Measurements from ENCODE around the gene P2RY10.

Gene P2RY10

GRCh38 chrX:78945186-78945912, at the start of gene P2RY10:
P2RY10 (plus strand) TSS chrX:78945391; CDS start chrX:78960521, 15,130 bp downstream.
- DNase-seq (ENCODE audit: low read depth) = no peak
- no peak within 1 kb of the TSS for H3K4me3 ChIP-seq (replicated peaks; ENCODE audit: low read depth, low read length)
- TF ChIP-seq, protein P1, sequence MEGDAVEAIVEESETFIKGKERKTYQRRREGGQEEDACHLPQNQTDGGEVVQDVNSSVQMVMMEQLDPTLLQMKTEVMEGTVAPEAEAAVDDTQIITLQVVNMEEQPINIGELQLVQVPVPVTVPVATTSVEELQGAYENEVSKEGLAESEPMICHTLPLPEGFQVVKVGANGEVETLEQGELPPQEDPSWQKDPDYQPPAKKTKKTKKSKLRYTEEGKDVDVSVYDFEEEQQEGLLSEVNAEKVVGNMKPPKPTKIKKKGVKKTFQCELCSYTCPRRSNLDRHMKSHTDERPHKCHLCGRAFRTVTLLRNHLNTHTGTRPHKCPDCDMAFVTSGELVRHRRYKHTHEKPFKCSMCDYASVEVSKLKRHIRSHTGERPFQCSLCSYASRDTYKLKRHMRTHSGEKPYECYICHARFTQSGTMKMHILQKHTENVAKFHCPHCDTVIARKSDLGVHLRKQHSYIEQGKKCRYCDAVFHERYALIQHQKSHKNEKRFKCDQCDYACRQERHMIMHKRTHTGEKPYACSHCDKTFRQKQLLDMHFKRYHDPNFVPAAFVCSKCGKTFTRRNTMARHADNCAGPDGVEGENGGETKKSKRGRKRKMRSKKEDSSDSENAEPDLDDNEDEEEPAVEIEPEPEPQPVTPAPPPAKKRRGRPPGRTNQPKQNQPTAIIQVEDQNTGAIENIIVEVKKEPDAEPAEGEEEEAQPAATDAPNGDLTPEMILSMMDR (IDR thresholded peaks at IDR 0.05; ENCODE audit: low read length, missing control alignments) = no peak

- no peak for DNase-seq (ENCODE audit: low read depth)
- no peak overlapping the region for H3K4me3 ChIP-seq (replicated peaks; ENCODE audit: low read depth, low read length)
- TF ChIP-seq, protein P1 (IDR thresholded peaks at IDR 0.05; ENCODE audit: low read length, missing control alignments) = no peak
Observed at GRCh38 chrX:78922754-78923153, 22.4 kb upstream of the P2RY10 start.

DNA sequence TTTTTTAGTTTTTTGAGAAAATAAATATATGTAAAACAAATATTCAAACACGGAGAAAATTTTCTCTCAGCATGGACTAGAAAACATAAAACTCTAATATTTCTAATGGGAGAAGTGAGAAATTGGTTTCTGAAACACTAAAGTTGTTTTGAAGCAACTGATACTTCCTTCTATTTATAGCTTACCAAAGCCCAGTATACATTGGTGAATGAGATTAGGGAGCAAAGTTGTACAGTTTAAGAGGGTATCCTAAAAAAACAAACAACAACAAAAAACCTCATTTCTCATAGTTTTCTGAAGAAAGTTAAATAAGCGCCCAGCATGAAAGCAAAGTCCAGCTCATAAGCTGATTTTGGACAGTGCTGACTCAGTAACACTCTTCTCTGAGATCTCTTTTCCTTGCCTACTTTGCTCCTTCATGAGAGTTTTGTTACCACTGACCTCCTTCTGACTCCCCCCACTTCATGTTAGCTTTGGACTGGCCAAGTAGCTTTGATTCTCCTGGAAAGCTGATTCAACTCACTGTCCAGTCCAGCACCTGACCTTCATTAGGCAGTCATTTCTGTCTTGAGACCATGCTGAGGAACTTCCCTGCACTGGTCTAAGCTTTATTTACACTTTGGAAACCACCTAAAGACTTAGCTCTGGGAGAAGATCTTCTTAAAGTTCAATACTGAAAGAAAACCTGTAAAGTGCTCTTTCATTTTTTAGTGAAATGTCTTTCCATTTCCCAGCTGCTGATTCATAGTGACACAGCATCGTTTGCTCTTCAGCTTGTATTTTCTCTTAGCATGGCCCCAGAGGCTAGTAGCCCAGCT, 21.8 kb upstream of the P2RY10 start:
- DNase-seq (ENCODE audit: low read depth) = no peak
- TF ChIP-seq, protein P1 (IDR thresholded peaks at IDR 0.05; ENCODE audit: low read length, missing control alignments) = no peak
- no peak overlapping the region for H3K4me3 ChIP-seq (replicated peaks; ENCODE audit: low read depth, low read length)

GRCh38 chrX:78931814-78932213, 13.4 kb upstream of the P2RY10 start:
- no peak for DNase-seq (ENCODE audit: low read depth)
- TF ChIP-seq, protein P1 (IDR thresholded peaks at IDR 0.05; ENCODE audit: low read length, missing control alignments) = no peak

DNA sequence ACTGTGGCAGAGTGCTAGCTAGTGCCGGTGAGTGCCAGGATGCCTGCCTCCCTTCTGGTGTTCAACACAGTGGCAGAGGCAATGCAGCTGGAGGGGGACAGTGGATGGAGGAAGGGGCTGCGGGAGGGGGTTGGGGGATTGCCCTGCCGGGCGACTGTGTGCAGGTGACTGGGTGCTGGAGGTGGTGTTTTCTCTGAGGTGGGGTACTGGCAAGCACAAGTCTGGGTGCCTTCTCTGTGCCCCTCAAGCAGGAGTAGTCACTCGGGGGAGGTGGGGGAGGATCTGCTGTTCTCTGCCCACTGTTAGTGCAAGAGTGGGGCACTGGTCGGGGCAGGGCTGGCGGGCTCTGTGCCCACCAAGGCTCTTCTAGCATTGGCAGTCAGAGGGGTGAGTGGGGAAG, 10.3 kb upstream of the P2RY10 start:
- H3K4me3 ChIP-seq (replicated peaks; ENCODE audit: low read depth, low read length) = no peak overlapping the region
- no peak for DNase-seq (ENCODE audit: low read depth)
- TF ChIP-seq, protein P1 (IDR thresholded peaks at IDR 0.05; ENCODE audit: low read length, missing control alignments) = no peak

More at GRCh38 chrX:78931814-78932213, 13.4 kb upstream of the P2RY10 start:
- H3K4me3 ChIP-seq (replicated peaks; ENCODE audit: low read depth, low read length) = no peak overlapping the region

GRCh38 chrX:78944351-78944750, 840 bp upstream of the P2RY10 start:
- TF ChIP-seq, protein P1 (IDR thresholded peaks at IDR 0.05; ENCODE audit: low read length, missing control alignments) = no peak
- no peak overlapping the region for H3K4me3 ChIP-seq (replicated peaks; ENCODE audit: low read depth, low read length)
- DNase-seq (ENCODE audit: low read depth) = no peak
